WTC11 (cell line): ENCODE measurements around the gene PPP5C. TPM values are rescaled to one million over a fixed set of nuclear protein-coding genes. Genes with fewer than 3 reads are reported as not detected.

ENCODE experiments used
- ATAC-seq: fragments of 200-7000 bp; cut with Tn5 transposase; 2 replicates; pipeline ENCODE4 v1.10.0; 2021; ENCODE audit warnings: mild to moderate bottlenecking, moderate library complexity
- Bru-seq: library from RNA; stranded (reverse); fragments of 400-500 nt; gene quantifications from one replicate; lab custom pipeline; 2021; lab: Mats Ljungman, UMichigan
- CTCF ChIA-PET: fragments of 300-600 bp; sonication (Branson Sonifier 250); formaldehyde crosslinking; loops from one replicate; lab custom pipeline; 2021; ENCODE audit warnings: antibody characterized with exemption; lab: Charles Lee
- POLR2A ChIA-PET: fragments of 350-600 bp; sonication (Branson Sonifier 250); formaldehyde crosslinking; loops from one replicate; lab custom pipeline; 2021; ENCODE audit warnings: antibody characterized with exemption; lab: Charles Lee
- DNase-seq: peaks from one replicate; pipeline ENCODE4 v3.0.0; 2021; ENCODE audit warnings: low spot score
- H3K27ac Mint-ChIP-seq: 2 replicates; pipeline ENCODE4 v1.8.0; 2021; ENCODE audit warnings: mixed read lengths
- H3K27me3 Mint-ChIP-seq: 2 replicates; pipeline ENCODE4 v1.8.0; 2021; ENCODE audit warnings: low read depth, mild to moderate bottlenecking, moderate library complexity, mixed read lengths
- H3K36me3 Mint-ChIP-seq: 2 replicates; pipeline ENCODE4 v1.8.0; 2021; ENCODE audit warnings: mixed read lengths
- H3K4me1 Mint-ChIP-seq: 2 replicates; pipeline ENCODE4 v1.8.0; 2022; ENCODE audit warnings: mixed read lengths
- H3K4me3 Mint-ChIP-seq: 2 replicates; pipeline ENCODE4 v1.8.0; 2021; ENCODE audit warnings: mild to moderate bottlenecking, moderate library complexity, mixed read lengths
- H3K9me3 Mint-ChIP-seq: 2 replicates; pipeline ENCODE4 v1.8.0; 2021; ENCODE audit warnings: mixed read lengths
- CREM ChIP-seq: sonication (generic); formaldehyde crosslinking; IDR thresholded peaks from 2 replicates; pipeline ENCODE4 v1.8.1; 2022; ENCODE audit warnings: mild to moderate bottlenecking, missing genetic modification reagents, moderate library complexity
- E2F4 ChIP-seq: sonication (generic); formaldehyde crosslinking; IDR thresholded peaks from 2 replicates; pipeline ENCODE4 v1.8.1; 2022; ENCODE audit warnings: low read depth, mild to moderate bottlenecking, moderate library complexity, missing genetic modification reagents, borderline replicate concordance
- EMX1 ChIP-seq: fragments of 250-450 bp; sonication (Bioruptor Pico); IDR thresholded peaks from 2 replicates; pipeline ENCODE4 v1.8.0; 2021; ENCODE audit warnings: mild to moderate bottlenecking
- ERG ChIP-seq: fragments of 250-450 bp; sonication (Bioruptor Pico); IDR thresholded peaks from 2 replicates; pipeline ENCODE4 v1.8.0; 2021; ENCODE audit warnings: mild to moderate bottlenecking
- ETV6 ChIP-seq: sonication (generic); formaldehyde crosslinking; IDR thresholded peaks from 2 replicates; pipeline ENCODE4 v1.8.1; 2022; ENCODE audit warnings: mild to moderate bottlenecking, missing genetic modification reagents
- FOXJ3 ChIP-seq: sonication (generic); formaldehyde crosslinking; IDR thresholded peaks from 2 replicates; pipeline ENCODE4 v1.9.0; 2021; ENCODE audit warnings: missing genetic modification reagents, mild to moderate bottlenecking, borderline replicate concordance
- GTF2I ChIP-seq: fragments of 250-450 bp; sonication (Bioruptor Pico); conservative IDR thresholded peaks from 2 replicates; pipeline ENCODE4 v1.4.0; 2021; ENCODE audit warnings: mild to moderate bottlenecking
- HMGA2 ChIP-seq: fragments of 250-450 bp; sonication (Bioruptor Pico); IDR thresholded peaks from 2 replicates; pipeline ENCODE4 v1.4.0; 2021; ENCODE audit warnings: mild to moderate bottlenecking, moderate library complexity
- JUN ChIP-seq: sonication (generic); formaldehyde crosslinking; IDR thresholded peaks from 2 replicates; pipeline ENCODE4 v1.8.0; 2023; ENCODE audit warnings: mild to moderate bottlenecking, missing genetic modification reagents
- KAT7 ChIP-seq: sonication (generic); formaldehyde crosslinking; IDR thresholded peaks from 2 replicates; pipeline ENCODE4 v1.8.1; 2023; ENCODE audit warnings: missing genetic modification reagents, mild to moderate bottlenecking, borderline replicate concordance
- MXD4 ChIP-seq: fragments of 250-450 bp; sonication (Bioruptor Pico); IDR thresholded peaks from 2 replicates; pipeline ENCODE4 v1.8.0; 2021; ENCODE audit warnings: mild to moderate bottlenecking, moderate library complexity, borderline replicate concordance
- NFE2L1 ChIP-seq: sonication (generic); formaldehyde crosslinking; IDR thresholded peaks from 2 replicates; pipeline ENCODE4 v1.8.1; 2023; ENCODE audit warnings: missing genetic modification reagents
- NFYB ChIP-seq: sonication (generic); formaldehyde crosslinking; conservative IDR thresholded peaks from 2 replicates; pipeline ENCODE4 v1.8.0; 2022; ENCODE audit warnings: low read depth, missing genetic modification reagents
- NR3C1 ChIP-seq: sonication (generic); formaldehyde crosslinking; conservative IDR thresholded peaks from 2 replicates; pipeline ENCODE4 v1.8.1; 2023; ENCODE audit warnings: low read depth, mild to moderate bottlenecking, missing genetic modification reagents
- RELA ChIP-seq: sonication (generic); formaldehyde crosslinking; IDR thresholded peaks from 2 replicates; pipeline ENCODE4 v1.8.1; 2022; ENCODE audit warnings: missing genetic modification reagents, mild to moderate bottlenecking, borderline replicate concordance
- RORB ChIP-seq: fragments of 250-450 bp; sonication (Bioruptor Pico); IDR thresholded peaks from 2 replicates; pipeline ENCODE4 v1.9.0; 2021; ENCODE audit warnings: mild to moderate bottlenecking
- SP1 ChIP-seq: sonication (generic); formaldehyde crosslinking; conservative IDR thresholded peaks from 2 replicates; pipeline ENCODE4 v1.8.1; 2022; ENCODE audit warnings: missing genetic modification reagents
- STAT6 ChIP-seq: sonication (generic); formaldehyde crosslinking; conservative IDR thresholded peaks from 2 replicates; pipeline ENCODE4 v1.8.1; 2023; ENCODE audit warnings: mild to moderate bottlenecking, low read depth, missing genetic modification reagents, moderate library complexity
- TCF7 ChIP-seq: sonication (generic); formaldehyde crosslinking; IDR thresholded peaks from 2 replicates; pipeline ENCODE4 v1.8.0; 2022; ENCODE audit warnings: mild to moderate bottlenecking, low read depth, missing genetic modification reagents, moderate library complexity
- TEAD4 ChIP-seq: sonication (generic); formaldehyde crosslinking; IDR thresholded peaks from 2 replicates; pipeline ENCODE4 v1.8.0; 2022; ENCODE audit warnings: mild to moderate bottlenecking, missing genetic modification reagents
- ZBTB21 ChIP-seq: sonication (generic); formaldehyde crosslinking; IDR thresholded peaks from 2 replicates; pipeline ENCODE4 v1.8.1; 2023; ENCODE audit warnings: mild to moderate bottlenecking, missing genetic modification reagents, borderline replicate concordance
- ZNF121 ChIP-seq: sonication (generic); formaldehyde crosslinking; IDR thresholded peaks from 2 replicates; pipeline ENCODE4 v1.8.0; 2023; ENCODE audit warnings: missing genetic modification reagents
- ZNF219 ChIP-seq: sonication (generic); formaldehyde crosslinking; IDR thresholded peaks from 2 replicates; pipeline ENCODE4 v1.8.0; 2023; ENCODE audit warnings: missing genetic modification reagents, mild to moderate bottlenecking, borderline replicate concordance
- ZNF232 ChIP-seq: sonication (generic); formaldehyde crosslinking; IDR thresholded peaks from 2 replicates; pipeline ENCODE4 v1.8.0; 2022; ENCODE audit warnings: mild to moderate bottlenecking, missing genetic modification reagents
- ZNF416 ChIP-seq: fragments of 250-450 bp; sonication (Bioruptor Pico); IDR thresholded peaks from 2 replicates; pipeline ENCODE4 v1.9.0; 2021; ENCODE audit warnings: mild to moderate bottlenecking, inconsistent platforms
- ZNF671 ChIP-seq: fragments of 250-450 bp; sonication (Bioruptor Pico); IDR thresholded peaks from 2 replicates; pipeline ENCODE4 v1.8.0; 2021; ENCODE audit warnings: mild to moderate bottlenecking
- long read RNA-seq, 3 experiments: library from RNA in 1 of 3; library from capped mRNA in 1 of 3; library from polyadenylated mRNA in 1 of 3; unstranded in 2 of 3; stranded (forward) in 1 of 3; transcript quantifications; one replicate each; pipeline ENCODE4 v2.0.0, GENCODE V29; 2021
- total RNA-seq: library from RNA; stranded (reverse); gene quantifications from 3 replicates; pipeline ENCODE4 v1.2.3, GENCODE V29; 2021
- TF ChIP-seq, protein P1 (sequence below): sonication (generic); formaldehyde crosslinking; IDR thresholded peaks from 2 replicates; pipeline ENCODE4 v1.8.1; 2023; ENCODE audit warnings: mild to moderate bottlenecking, moderate library complexity, missing genetic modification reagents

Gene PPP5C, protein sequence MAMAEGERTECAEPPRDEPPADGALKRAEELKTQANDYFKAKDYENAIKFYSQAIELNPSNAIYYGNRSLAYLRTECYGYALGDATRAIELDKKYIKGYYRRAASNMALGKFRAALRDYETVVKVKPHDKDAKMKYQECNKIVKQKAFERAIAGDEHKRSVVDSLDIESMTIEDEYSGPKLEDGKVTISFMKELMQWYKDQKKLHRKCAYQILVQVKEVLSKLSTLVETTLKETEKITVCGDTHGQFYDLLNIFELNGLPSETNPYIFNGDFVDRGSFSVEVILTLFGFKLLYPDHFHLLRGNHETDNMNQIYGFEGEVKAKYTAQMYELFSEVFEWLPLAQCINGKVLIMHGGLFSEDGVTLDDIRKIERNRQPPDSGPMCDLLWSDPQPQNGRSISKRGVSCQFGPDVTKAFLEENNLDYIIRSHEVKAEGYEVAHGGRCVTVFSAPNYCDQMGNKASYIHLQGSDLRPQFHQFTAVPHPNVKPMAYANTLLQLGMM
- total RNA-seq (98.9 to 107 TPM (median 103 TPM) in 3 replicates), Bru-seq, nascent RNA (percentile 77 among the genes with signal in this experiment)
- long read RNA-seq, experiment 1, transcript PPP5C-201 (13 exons, 2,109 nt): major isoform, 521 of 596 reads
- long read RNA-seq, experiment 1, partial matches to known transcripts: 19 of 596 reads
- long read RNA-seq, experiment 1, other reads (novel, unspliced or antisense): 46 of 596 reads
- long read RNA-seq, experiment 2, transcript PPP5C-206 (8 exons, 2,209 nt): minor isoform, 7 of 129 reads
- long read RNA-seq, experiment 2, transcript PPP5C-201 (13 exons, 2,109 nt): major isoform, 77 of 129 reads
- long read RNA-seq, experiment 2, partial matches to known transcripts: 20 of 129 reads
- long read RNA-seq, experiment 2, other reads (novel, unspliced or antisense): 19 of 129 reads
- long read RNA-seq, experiment 3, transcript PPP5C-201 (13 exons, 2,109 nt): major isoform, 165 of 192 reads
- long read RNA-seq, experiment 3, transcript PPP5C-211 (6 exons, 1,300 nt): minor isoform, 9 of 192 reads
- long read RNA-seq, experiment 3, partial matches to known transcripts: 8 of 192 reads
- long read RNA-seq, experiment 3, other reads (novel, unspliced or antisense): 4 of 192 reads

- H3K9me3 Mint-ChIP-seq: no peaks in the 10 kb centered on the region
- peaks cover 52% of the 10 kb centered on the region for H3K4me1 Mint-ChIP-seq
- ChIA-PET CTCF (interaction anchor here (0.6 to 2.9 kb wide), 13 partner anchors 9 to 654 kb away, joined by 3 to 35 read pairs (median 5); partner anchors contain the start of genes CALM3 and QPCTL), POLR2A (interaction anchor here (0.7 kb wide), 2 partner anchors 616 to 884 kb away, joined by 3 to 4 read pairs; no protein-coding TSS in a partner anchor)
- peak within 1 kb of the TSS; percentile 94 for H3K27ac Mint-ChIP-seq
- H3K36me3 Mint-ChIP-seq: peaks cover 13% of the 10 kb centered on the region
- DNase-seq (peak; percentile 92), ATAC-seq (peak; percentile 84)
- H3K4me3 Mint-ChIP-seq: peak within 1 kb of the TSS; percentile 92
- H3K27me3 Mint-ChIP-seq: no peaks in the 10 kb centered on the region
- TF ChIP-seq GTF2I (CRISPR knock-in tag) (no peak), HMGA2 (CRISPR knock-in tag) (no peak), EMX1 (CRISPR knock-in tag) (no peak), MXD4 (no peak), RELA (CRISPR knock-in tag) (no peak), RORB (CRISPR knock-in tag) (no peak), TCF7 (CRISPR knock-in tag) (no peak), ZNF416 (CRISPR knock-in tag) (no peak), NFE2L1 (CRISPR knock-in tag) (0 out of 2 replicates have a peak, but pooled peaks have one; percentile 12), ETV6 (CRISPR knock-in tag) (peak; percentile 35; the same call in 1 of the 2 replicates), JUN (CRISPR knock-in tag) (no peak), CREM (CRISPR knock-in tag) (0 out of 2 replicates have a peak, but pooled peaks have one; percentile 66), FOXJ3 (no peak), E2F4 (CRISPR knock-in tag) (no peak), ZNF219 (CRISPR knock-in tag) (no peak), ZBTB21 (CRISPR knock-in tag) (peak; percentile 86; the same call in 1 of the 2 replicates), NFYB (CRISPR knock-in tag) (no peak), ZNF671 (CRISPR knock-in tag) (no peak), STAT6 (CRISPR knock-in tag) (no peak), KAT7 (0 out of 2 replicates have a peak, but pooled peaks have one; percentile 73), ZNF121 (CRISPR knock-in tag) (no peak), ERG (no peak), ZNF232 (CRISPR knock-in tag) (peak; percentile 82), TEAD4 (CRISPR knock-in tag) (no peak), SP1 (CRISPR knock-in tag) (0 out of 2 replicates have a peak, but pooled peaks have one; percentile 37), NR3C1 (CRISPR knock-in tag) (no peak)
- TF ChIP-seq, protein P1, sequence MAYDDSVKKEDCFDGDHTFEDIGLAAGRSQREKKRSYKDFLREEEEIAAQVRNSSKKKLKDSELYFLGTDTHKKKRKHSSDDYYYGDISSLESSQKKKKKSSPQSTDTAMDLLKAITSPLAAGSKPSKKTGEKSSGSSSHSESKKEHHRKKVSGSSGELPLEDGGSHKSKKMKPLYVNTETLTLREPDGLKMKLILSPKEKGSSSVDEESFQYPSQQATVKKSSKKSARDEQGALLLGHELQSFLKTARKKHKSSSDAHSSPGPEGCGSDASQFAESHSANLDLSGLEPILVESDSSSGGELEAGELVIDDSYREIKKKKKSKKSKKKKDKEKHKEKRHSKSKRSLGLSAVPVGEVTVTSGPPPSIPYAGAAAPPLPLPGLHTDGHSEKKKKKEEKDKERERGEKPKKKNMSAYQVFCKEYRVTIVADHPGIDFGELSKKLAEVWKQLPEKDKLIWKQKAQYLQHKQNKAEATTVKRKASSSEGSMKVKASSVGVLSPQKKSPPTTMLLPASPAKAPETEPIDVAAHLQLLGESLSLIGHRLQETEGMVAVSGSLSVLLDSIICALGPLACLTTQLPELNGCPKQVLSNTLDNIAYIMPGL: peak; percentile 98
Observed at GRCh38 chr19:46346821-46347571, at the start of gene PPP5C. Gene PPP5C (plus strand): TSS chr19:46347087. CDS start chr19:46347097, 10 bp downstream.
